HG03045 (cell line): Measurements from ENCODE around the gene PAFAH1B1.
"Not testable (repeated sequence)": the region's sequence is repeated elsewhere in the genome, so short reads cannot be mapped to it uniquely, and the experiment has no call there.

Experiments used
- ATAC-seq: cut with Tn5 transposase; IDR thresholded peaks from one replicate; pipeline ENCODE4 v1.9.1; 2021; ENCODE audit warnings: mild to moderate bottlenecking, moderate library complexity; ENCODE audit not compliant: unreplicated experiment

The PAFAH1B1 gene

GRCh38 chr17:2688351-2689342 lies 95.2 kb downstream of the PAFAH1B1 start:
- ATAC-seq, result no peak

GRCh38 chr17:2689411-2690164 lies 96.1 kb downstream of the PAFAH1B1 start:
- no peak for ATAC-seq

- no peak for ATAC-seq
These were observed 97.0 kb downstream of the PAFAH1B1 start for GRCh38 chr17:2690165-2691068.

GRCh38 chr17:2691069-2691871 lies 97.8 kb downstream of the PAFAH1B1 start:
- ATAC-seq, result no peak

- ATAC-seq, result no peak
These were observed 98.7 kb downstream of the PAFAH1B1 start for GRCh38 chr17:2691965-2692780.

- no peak for ATAC-seq
These were observed 99.3 kb downstream of the PAFAH1B1 start for GRCh38 chr17:2692781-2693135.

GRCh38 chr17:2693561-2694380 lies 100.3 kb downstream of the PAFAH1B1 start:
- ATAC-seq, result no peak

- no peak for ATAC-seq
These were observed 101.2 kb downstream of the PAFAH1B1 start for GRCh38 chr17:2694381-2695242.

- ATAC-seq, result no peak
These were observed 101.9 kb downstream of the PAFAH1B1 start for GRCh38 chr17:2695243-2695960.

GRCh38 chr17:2695961-2696760 lies 102.7 kb downstream of the PAFAH1B1 start:
- no peak for ATAC-seq

GRCh38 chr17:2697611-2698162 lies 104.2 kb downstream of the PAFAH1B1 start:
- ATAC-seq, result no peak

GRCh38 chr17:2699216-2699805 lies 105.9 kb downstream of the PAFAH1B1 start:
- ATAC-seq, result not testable (repeated sequence)

- no peak for ATAC-seq
These were observed 106.6 kb downstream of the PAFAH1B1 start for GRCh38 chr17:2700030-2700490.

GRCh38 chr17:2700491-2701141 lies 107.2 kb downstream of the PAFAH1B1 start:
- no peak for ATAC-seq
